Right lobe of liver (tissue), 4 donors: ENCODE results near the gene AUH.

Experiments used
- CTCF ChIP-seq, 4 donors: fragments of 200-600 bp in 3 of 4; fragments of 450-650 bp in 1 of 4; IDR thresholded peaks; one replicate each; pipeline versions ENCODE4 v1.5.1 to v1.8.0; 2016 to 2022; ENCODE audit warnings: antibody characterized with exemption in 4 of 4, mild to moderate bottlenecking in 2 of 4
- POLR2A ChIP-seq: fragments of 450-650 bp; IDR thresholded peaks from one replicate; pipeline ENCODE4 v1.6.1; 2017; ENCODE audit warnings: antibody characterized with exemption, mild to moderate bottlenecking
- donor health status: DM: no; HTN: no; CAD: no.
- donor health status: DM: no; HTN: no; CAD: no.
- donor health status: DM: no; HTN: yes; CAD: no.

DNA sequence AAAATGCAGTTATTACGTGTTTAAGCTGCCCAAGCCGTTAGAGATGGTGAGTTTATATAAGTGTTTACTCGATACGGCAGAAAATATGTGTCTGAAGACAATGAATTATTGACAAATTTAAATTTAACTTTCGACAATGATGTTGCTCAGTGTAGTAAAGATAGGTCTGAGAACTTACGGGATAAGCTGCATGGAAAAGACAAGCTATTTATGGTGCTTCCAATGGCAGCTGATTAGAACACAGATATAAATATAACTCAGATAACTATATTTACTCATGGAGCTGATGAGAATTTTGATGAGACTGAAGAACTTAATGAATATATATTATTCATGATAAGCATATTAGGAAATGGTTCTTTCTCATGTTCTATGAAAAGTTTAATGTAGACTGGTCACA, 139.3 kb downstream of the AUH start:
- TF ChIP-seq CTCF (IDR thresholded peaks at IDR 0.05) (no peak), POLR2A (no peak)
